K562 (cell line): ENCODE data around the gene PRKAR2B. TPM values are rescaled to one million over a fixed set of nuclear protein-coding genes. Genes with fewer than 3 reads are reported as not detected.

ENCODE experiments used
- ATF2 ChIP-seq: sonication (generic); formaldehyde crosslinking; IDR thresholded peaks from 2 replicates; pipeline ENCODE4 v1.8.1; 2022; ENCODE audit warnings: missing genetic modification reagents
- BRD9 ChIP-seq: fragments of 450-650 bp; IDR thresholded peaks from 2 replicates; pipeline ENCODE4 v1.6.1; 2018; ENCODE audit warnings: low read depth; ENCODE audit not compliant: partially characterized antibody
- CREB5 ChIP-seq: fragments of 250-450 bp; sonication (Bioruptor Pico); IDR thresholded peaks from 2 replicates; pipeline ENCODE4 v1.5.0; 2020; ENCODE audit warnings: mild to moderate bottlenecking
- JUNB ChIP-seq: fragments of 450-650 bp; formaldehyde crosslinking; conservative IDR thresholded peaks from 2 replicates; pipeline ENCODE4 v1.4.0; 2020; ENCODE audit warnings: mild to moderate bottlenecking
- KHSRP ChIP-seq: fragments of 450-650 bp; IDR thresholded peaks from 2 replicates; pipeline ENCODE4 v1.6.1; 2017
- MCM7 ChIP-seq, 2 experiments: fragments of 450-650 bp; IDR thresholded peaks; 2 replicates each; pipeline ENCODE4 v1.6.1; 2016 to 2018
- MXI1 ChIP-seq: IDR thresholded peaks from 2 replicates; pipeline ENCODE4 v1.6.1; 2011; ENCODE audit warnings: low read depth, mild to moderate bottlenecking, improper control_type of control experiment, low read length
- NFE2 ChIP-seq: IDR thresholded peaks from 2 replicates; pipeline ENCODE4 v1.6.1; 2014; ENCODE audit warnings: antibody characterized with exemption, low read depth
- NFIC ChIP-seq: fragments of 450-650 bp; IDR thresholded peaks from 2 replicates; pipeline ENCODE4 v1.6.1; 2017; ENCODE audit warnings: mild to moderate bottlenecking, inconsistent platforms
- PHF21A ChIP-seq: fragments of 450-650 bp; IDR thresholded peaks from 2 replicates; pipeline ENCODE4 v1.6.1; 2017; ENCODE audit warnings: low read depth, borderline replicate concordance
- POLR2A ChIP-seq: fragments of 450-650 bp; conservative IDR thresholded peaks from 2 replicates; pipeline ENCODE4 v1.6.1; 2016
- POLR2AphosphoS5 ChIP-seq: IDR thresholded peaks from 2 replicates; pipeline ENCODE4 v1.6.1; 2011; ENCODE audit warnings: mild to moderate bottlenecking, low read depth, low read length, moderate library complexity; ENCODE audit not compliant: control insufficient read depth, insufficient read depth
- PRMT5 ChIP-seq: sonication (generic); formaldehyde crosslinking; IDR thresholded peaks from 2 replicates; pipeline ENCODE4 v1.5.0; 2020; ENCODE audit warnings: missing genetic modification reagents
- RBFOX2 ChIP-seq: fragments of 200-400 bp; formaldehyde crosslinking; IDR thresholded peaks from 2 replicates; pipeline ENCODE4 v1.6.1; 2017; ENCODE audit warnings: low read depth, mild to moderate bottlenecking, low read length, moderate library complexity
- TCFL5 ChIP-seq: fragments of 250-450 bp; sonication (Bioruptor Pico); conservative IDR thresholded peaks from 2 replicates; pipeline ENCODE4 v1.6.1; 2021; ENCODE audit warnings: mild to moderate bottlenecking, moderate library complexity, matching md5 sums
- ZFPM2 ChIP-seq: fragments of 250-450 bp; sonication (Bioruptor Pico); IDR thresholded peaks from 2 replicates; pipeline ENCODE4 v1.5.1; 2022; ENCODE audit warnings: mild to moderate bottlenecking
- ZMIZ1 ChIP-seq, 2 experiments: fragments of 150-350 bp in 1 of 2; IDR thresholded peaks; 2 replicates each; pipeline ENCODE4 v1.6.1; 2012 to 2016; ENCODE audit warnings: low read depth in 2 of 2, low read length in 2 of 2, mild to moderate bottlenecking in 1 of 2, moderate library complexity in 1 of 2
- ZNF41 ChIP-seq: fragments of 250-450 bp; sonication (Bioruptor Pico); conservative IDR thresholded peaks from 2 replicates; pipeline ENCODE4 v1.4.0; 2020; ENCODE audit warnings: mild to moderate bottlenecking
- ZNF699 ChIP-seq: fragments of 250-450 bp; sonication (Bioruptor Pico); IDR thresholded peaks from 2 replicates; pipeline ENCODE4 v1.8.0; 2021; ENCODE audit warnings: mild to moderate bottlenecking, moderate library complexity; ENCODE audit not compliant: insufficient replicate concordance
- ZNF780A ChIP-seq: fragments of 250-450 bp; sonication (Bioruptor Pico); IDR thresholded peaks from 2 replicates; pipeline ENCODE4 v1.5.0; 2021; ENCODE audit warnings: mild to moderate bottlenecking
- ZSCAN32 ChIP-seq: fragments of 450-650 bp; formaldehyde crosslinking; IDR thresholded peaks from 2 replicates; pipeline ENCODE4 v1.4.0; 2020; ENCODE audit warnings: mild to moderate bottlenecking, moderate library complexity
- polyA plus RNA-seq, 8 experiments: library from polyadenylated mRNA; depleted of rRNA in 4 of 8; stranded (reverse) in 5 of 8; unstranded in 3 of 8; fragments of >200 nt; fragmentation: Nextera tagmentation in 2 of 8; fragmentation: Illumina TruSeq in 1 of 8; extraction: Ambion mirVana in 2 of 8; extraction: Trizol in 1 of 8; gene quantifications; 2 replicates each; pipeline versions ENCODE4 v1.2.1 to v1.2.3, GENCODE V29; 2011 to 2014; ENCODE audit warnings: inconsistent platforms in 1 of 8, missing spikeins in 1 of 8
- total RNA-seq, 7 experiments: library from RNA; depleted of rRNA in 6 of 7; stranded (reverse); fragments of >200 nt in 6 of 7; fragmentation: Illumina TruSeq in 2 of 7; extraction: Trizol in 2 of 7; gene quantifications; 2 replicates each; pipeline versions ENCODE4 v1.2.1 to v1.2.3, GENCODE V29; 2011 to 2021; ENCODE audit warnings: low replicate concordance in 1 of 7
- TF ChIP-seq, protein P1 (sequence below): fragments of 450-650 bp; formaldehyde crosslinking; conservative IDR thresholded peaks from 2 replicates; pipeline ENCODE4 v1.4.0; 2022; ENCODE audit warnings: mild to moderate bottlenecking, missing genetic modification characterization

The PRKAR2B gene
- total and polyA plus RNA-seq, 9 of the 15 experiments (the other 6 are each of a cell fraction or from before 2014, with no cell fraction given) = 59.0 to 173 (median 129) TPM

- TF ChIP-seq CREB5 (CRISPR knock-in tag) = no peak
- no peak; a peak in 1 of 4 replicates for TF ChIP-seq ZMIZ1 (IDR thresholded peaks at IDR 0.05; ENCODE audit: low read depth in 2 of 2, low read length in 2 of 2)
- no peak for TF ChIP-seq ZSCAN32
- no peak for TF ChIP-seq ZNF41 (CRISPR knock-in tag)
- TF ChIP-seq BRD9 = peak; percentile 93
- peak; percentile 99 for TF ChIP-seq NFIC
- TF ChIP-seq ZFPM2 (CRISPR knock-in tag) = no peak
- TF ChIP-seq, protein P1, sequence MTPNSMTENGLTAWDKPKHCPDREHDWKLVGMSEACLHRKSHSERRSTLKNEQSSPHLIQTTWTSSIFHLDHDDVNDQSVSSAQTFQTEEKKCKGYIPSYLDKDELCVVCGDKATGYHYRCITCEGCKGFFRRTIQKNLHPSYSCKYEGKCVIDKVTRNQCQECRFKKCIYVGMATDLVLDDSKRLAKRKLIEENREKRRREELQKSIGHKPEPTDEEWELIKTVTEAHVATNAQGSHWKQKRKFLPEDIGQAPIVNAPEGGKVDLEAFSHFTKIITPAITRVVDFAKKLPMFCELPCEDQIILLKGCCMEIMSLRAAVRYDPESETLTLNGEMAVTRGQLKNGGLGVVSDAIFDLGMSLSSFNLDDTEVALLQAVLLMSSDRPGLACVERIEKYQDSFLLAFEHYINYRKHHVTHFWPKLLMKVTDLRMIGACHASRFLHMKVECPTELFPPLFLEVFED (CRISPR knock-in tag) = 0 out of 2 replicates have a peak, but pooled peaks have one; percentile 88
- TF ChIP-seq MCM7 (IDR thresholded peaks at IDR 0.05) = no peak
- peak; percentile 4; the same call in 1 of the 2 replicates for TF ChIP-seq NFE2
- TF ChIP-seq RBFOX2 = peak; percentile 58
- TF ChIP-seq ZNF699 = no peak
- no peak for TF ChIP-seq ATF2 (CRISPR knock-in tag)
- TF ChIP-seq PHF21A = peak; percentile 85
- TF ChIP-seq KHSRP = no peak
- no peak for TF ChIP-seq TCFL5
- TF ChIP-seq MXI1 = peak; percentile 98
- peak; percentile 83 for TF ChIP-seq POLR2AphosphoS5
- no peak for TF ChIP-seq JUNB
- peak; percentile 72 for TF ChIP-seq POLR2A
- TF ChIP-seq PRMT5 (CRISPR knock-in tag) = no peak
- TF ChIP-seq ZNF780A (CRISPR knock-in tag) = no peak
Observed at GRCh38 chr7:107168233-107169119, 124.0 kb downstream of the PRKAR2B start, which contains the start of gene HBP1 (continued).
